Caco-2 (cell line): ENCODE results near the gene LIPA. TPM values are rescaled to one million over a fixed set of nuclear protein-coding genes. Genes with fewer than 3 reads are reported as not detected.

Experiments used
- BruUV-seq: library from RNA; stranded (reverse); fragments of 400-500 nt; replicated peaks from 2 replicates; lab custom pipeline; 2021; lab: Mats Ljungman, UMichigan
- CTCF ChIA-PET: fragments of 300-600 bp; sonication (Branson Sonifier 250); formaldehyde crosslinking; loops from one replicate; lab custom pipeline; 2022; ENCODE audit warnings: antibody characterized with exemption; lab: Charles Lee
- POLR2A ChIA-PET: fragments of 300-600 bp; sonication (Branson Sonifier 250); formaldehyde crosslinking; loops from one replicate; lab custom pipeline; 2022; ENCODE audit warnings: antibody characterized with exemption; lab: Charles Lee
- DNase-seq, 2 experiments: peaks; one replicate each; pipeline versions ENCODE4 v3.0.0 to v3.0.0-alpha.2; 2020 to 2022
- H3K27me3 ChIP-seq: replicated peaks from 2 replicates; pipeline ENCODE4 v1.6.0; 2011; ENCODE audit warnings: low read length; ENCODE audit not compliant: control insufficient read depth, insufficient read depth
- H3K36me3 ChIP-seq: 2 replicates; pipeline ENCODE4 v1.5.1; 2011; ENCODE audit warnings: low read length; ENCODE audit not compliant: control insufficient read depth, insufficient read depth
- H3K4me1 ChIP-seq: fragments of 250-450 bp; sonication (Bioruptor Pico); 2 replicates; pipeline ENCODE4 v1.5.1; 2020; ENCODE audit warnings: mild to moderate bottlenecking
- H3K4me3 ChIP-seq: 2 replicates; pipeline ENCODE4 v1.5.1; 2011; ENCODE audit warnings: low read depth, mild to moderate bottlenecking, control low read depth, low read length
- H3K9me3 ChIP-seq: fragments of 250-450 bp; sonication (Bioruptor Pico); 2 replicates; pipeline ENCODE4 v1.5.1; 2020; ENCODE audit warnings: mild to moderate bottlenecking, moderate library complexity
- H3K27ac Mint-ChIP-seq: one replicate; pipeline ENCODE4 v1.8.0; 2022; ENCODE audit warnings: mixed read lengths; ENCODE audit not compliant: unreplicated experiment
- H3K27me3 Mint-ChIP-seq: one replicate; pipeline ENCODE4 v1.8.0; 2022; ENCODE audit warnings: mixed read lengths; ENCODE audit not compliant: insufficient read depth, unreplicated experiment
- H3K36me3 Mint-ChIP-seq: one replicate; pipeline ENCODE4 v1.8.0; 2022; ENCODE audit warnings: mild to moderate bottlenecking, mixed read lengths; ENCODE audit not compliant: insufficient read depth, unreplicated experiment
- H3K4me1 Mint-ChIP-seq: one replicate; pipeline ENCODE4 v1.8.0; 2022; ENCODE audit warnings: low read depth, mixed read lengths; ENCODE audit not compliant: unreplicated experiment
- H3K4me3 Mint-ChIP-seq: one replicate; pipeline ENCODE4 v1.8.0; 2022; ENCODE audit warnings: mild to moderate bottlenecking, moderate library complexity, mixed read lengths; ENCODE audit not compliant: unreplicated experiment
- H3K9me3 Mint-ChIP-seq: one replicate; pipeline ENCODE4 v1.8.0; 2022; ENCODE audit warnings: mixed read lengths; ENCODE audit not compliant: unreplicated experiment
- CTCF ChIP-seq, 2 experiments: fragments of 200-600 bp in 1 of 2; IDR thresholded peaks; 1 replicate in 1 of 2; 2 replicates in 1 of 2; pipeline versions ENCODE4 v1.5.1 to v1.8.0; 2011 to 2022; ENCODE audit warnings: antibody characterized with exemption in 1 of 2, control low read depth in 1 of 2, inconsistent platforms in 1 of 2, low read depth in 1 of 2, low read length in 1 of 2, mild to moderate bottlenecking in 1 of 2, moderate library complexity in 1 of 2; ENCODE audit not compliant: insufficient read depth in 1 of 2, severe bottlenecking in 1 of 2, unreplicated experiment in 1 of 2
- intact Hi-C: fragments of 100-400 bp; cut with micrococcal nuclease; formaldehyde crosslinking; loops from one replicate; pipeline ENCODE4 v1.10.0; 2022; ENCODE audit not compliant: unreplicated experiment
- total RNA-seq: library from RNA; stranded (reverse); gene quantifications from 2 replicates; pipeline ENCODE4 v1.2.3, GENCODE V29; 2022

LIPA gene
- total RNA-seq, 1 experiment from 2014 or later = 18.8 TPM

DNA sequence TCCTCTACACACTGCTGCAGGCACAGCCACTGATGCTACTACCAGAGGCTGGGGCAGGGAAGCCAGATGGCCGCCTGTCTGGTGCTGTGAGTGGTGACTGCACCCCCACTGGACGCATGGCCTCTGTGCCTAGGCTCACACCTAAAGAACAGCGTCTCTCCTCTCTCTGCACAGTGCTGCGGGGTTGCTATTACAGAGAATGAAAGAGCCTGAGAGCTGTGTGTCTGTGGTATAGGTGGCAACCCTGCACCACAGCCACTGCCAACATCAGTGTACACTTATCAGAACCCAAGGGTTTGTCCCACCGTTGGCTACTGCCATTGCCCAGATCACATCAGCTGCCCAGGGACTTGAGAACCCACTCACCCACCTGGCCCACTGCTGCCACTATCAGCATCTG lies 46.2 kb upstream of the LIPA start:
- TF ChIP-seq CTCF (IDR thresholded peaks at IDR 0.05; ENCODE audit: insufficient read depth in 1 of 2, low read depth in 1 of 2, low read length in 1 of 2, severe bottlenecking in 1 of 2, unreplicated experiment in 1 of 2) = no peak
- Histone ChIP-seq H3K36me3 (no peaks in the 10 kb centered on the region), H3K4me3 (no peak overlapping the region), H3K4me1 (peaks cover 12% of the 10 kb centered on the region), H3K9me3 (no peaks in the 10 kb centered on the region), H3K27me3 (no peaks in the 10 kb centered on the region)
- Mint-ChIP-seq H3K9me3 (no peaks in the 10 kb centered on the region), H3K27ac (no peak overlapping the region), H3K36me3 (no peaks in the 10 kb centered on the region), H3K4me3 (no peak overlapping the region), H3K4me1 (no peaks in the 10 kb centered on the region), H3K27me3 (no peaks in the 10 kb centered on the region)
- ChIA-PET CTCF (no interaction called here), POLR2A (no interaction called here)
- DNase-seq = no peak
- intact Hi-C loops = loop anchor here (10.0 kb wide), 1 partner anchor 267 kb away; no protein-coding TSS in a partner anchor
- no TSS peak for BruUV-seq

DNA sequence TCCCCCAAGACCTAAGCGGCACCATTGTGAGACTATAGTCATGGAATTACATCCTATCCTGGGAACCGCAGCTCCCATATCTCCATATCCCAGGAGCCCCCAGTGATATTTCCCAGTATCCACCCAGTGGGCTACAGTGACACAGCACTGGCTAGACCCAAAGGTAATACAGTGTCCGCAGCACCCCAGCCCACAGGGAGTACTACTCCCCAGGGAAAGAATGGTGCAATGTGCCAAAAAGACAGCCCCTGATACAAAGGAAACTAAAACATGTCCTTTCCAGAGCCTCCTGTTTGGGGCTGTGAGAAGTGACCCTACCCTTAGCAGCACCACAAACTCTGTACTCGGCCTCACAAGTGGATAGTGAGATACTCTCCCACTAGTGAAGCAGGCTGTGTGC lies 45.8 kb upstream of the LIPA start:
- H3K36me3 ChIP-seq = no peaks in the 10 kb centered on the region
- ChIA-PET CTCF (no interaction called here), POLR2A (no interaction called here)
- BruUV-seq = no TSS peak
- H3K4me1 ChIP-seq = peaks cover 12% of the 10 kb centered on the region
- H3K27me3 ChIP-seq = no peaks in the 10 kb centered on the region
- Mint-ChIP-seq H3K27me3 (no peaks in the 10 kb centered on the region), H3K36me3 (no peaks in the 10 kb centered on the region), H3K4me1 (no peaks in the 10 kb centered on the region), H3K4me3 (no peak overlapping the region), H3K27ac (no peak overlapping the region), H3K9me3 (no peaks in the 10 kb centered on the region)
- intact Hi-C loops = loop anchor here (10.0 kb wide), 1 partner anchor 267 kb away; no protein-coding TSS in a partner anchor
- DNase-seq = no peak
- no peaks in the 10 kb centered on the region for H3K9me3 ChIP-seq
- no peak overlapping the region for H3K4me3 ChIP-seq
- TF ChIP-seq CTCF (IDR thresholded peaks at IDR 0.05; ENCODE audit: insufficient read depth in 1 of 2, low read depth in 1 of 2, low read length in 1 of 2, severe bottlenecking in 1 of 2, unreplicated experiment in 1 of 2) = no peak

DNA sequence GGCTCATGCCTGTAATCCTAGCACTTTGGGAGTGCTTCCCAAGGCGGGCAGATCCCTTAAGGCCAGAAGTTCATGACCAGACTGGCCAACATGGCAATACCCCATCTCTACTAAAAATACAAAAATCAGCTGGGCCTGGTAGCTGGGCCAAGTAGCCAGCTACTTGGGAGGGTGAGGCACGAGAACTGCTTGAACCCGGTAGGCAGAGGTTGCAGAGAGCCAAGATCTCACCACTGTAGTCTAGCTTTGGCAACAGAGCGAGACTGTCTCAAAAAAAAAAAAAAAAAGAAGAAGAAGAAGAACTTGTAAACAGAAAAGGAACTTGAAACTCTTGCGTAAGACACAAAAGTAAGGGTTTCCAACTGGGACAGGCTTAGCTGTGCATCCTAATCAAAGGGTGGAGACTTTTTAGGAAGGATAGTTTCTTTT lies 44.7 kb upstream of the LIPA start:
- CTCF ChIA-PET = no interaction called here
- no peaks in the 10 kb centered on the region for H3K36me3 ChIP-seq
- no peaks in the 10 kb centered on the region for H3K9me3 ChIP-seq
- TF ChIP-seq CTCF (IDR thresholded peaks at IDR 0.05; ENCODE audit: insufficient read depth in 1 of 2, low read depth in 1 of 2, low read length in 1 of 2, severe bottlenecking in 1 of 2, unreplicated experiment in 1 of 2) = no peak
- BruUV-seq = no TSS peak
- Mint-ChIP-seq H3K36me3 (no peaks in the 10 kb centered on the region), H3K27ac (no peak overlapping the region), H3K4me1 (no peaks in the 10 kb centered on the region), H3K4me3 (no peak overlapping the region), H3K9me3 (no peaks in the 10 kb centered on the region), H3K27me3 (no peaks in the 10 kb centered on the region)
- no peak for DNase-seq
- intact Hi-C loops = loop anchor here (10.0 kb wide), 1 partner anchor 269 kb away; no protein-coding TSS in a partner anchor
- no peak overlapping the region for H3K4me3 ChIP-seq
- no peaks in the 10 kb centered on the region for H3K27me3 ChIP-seq
- POLR2A ChIA-PET = no interaction called here
- H3K4me1 ChIP-seq = peaks cover 9% of the 10 kb centered on the region
